PFSK-1 (cell line): ENCODE results near the gene PGAP3.

ENCODE experiments used
- FOXP2 ChIP-seq: optimal IDR thresholded peaks from 2 replicates; pipeline ENCODE3; 2011; ENCODE audit warnings: borderline replicate concordance, control low read depth, inconsistent platforms; ENCODE audit not compliant: insufficient read depth; ENCODE audit errors: extremely low read length, extremely low read depth
- POLR2AphosphoS5 ChIP-seq: IDR thresholded peaks from 2 replicates; pipeline ENCODE4 v1.6.1; 2012; ENCODE audit warnings: low read depth, mild to moderate bottlenecking, control low read depth, low read length, moderate library complexity
- SIN3A ChIP-seq: IDR thresholded peaks from 2 replicates; pipeline ENCODE4 v1.6.1; 2012; ENCODE audit warnings: mild to moderate bottlenecking, low read length, moderate library complexity, borderline replicate concordance; ENCODE audit not compliant: insufficient read depth
- TAF1 ChIP-seq: IDR thresholded peaks from 2 replicates; pipeline ENCODE4 v1.6.1; 2012; ENCODE audit warnings: low read length, control low read depth, borderline replicate concordance; ENCODE audit not compliant: insufficient read depth
- TF ChIP-seq, protein P1 (sequence below), 2 experiments: IDR thresholded peaks; 2 replicates each; pipeline versions ENCODE4 v1.6.1 to v1.8.0; 2011 to 2012; ENCODE audit warnings: low read depth in 2 of 2, low read length in 2 of 2, control low read depth in 1 of 2, inconsistent platforms in 1 of 2, mild to moderate bottlenecking in 1 of 2, moderate library complexity in 1 of 2; ENCODE audit not compliant: insufficient read depth in 1 of 2

Gene PGAP3

DNA sequence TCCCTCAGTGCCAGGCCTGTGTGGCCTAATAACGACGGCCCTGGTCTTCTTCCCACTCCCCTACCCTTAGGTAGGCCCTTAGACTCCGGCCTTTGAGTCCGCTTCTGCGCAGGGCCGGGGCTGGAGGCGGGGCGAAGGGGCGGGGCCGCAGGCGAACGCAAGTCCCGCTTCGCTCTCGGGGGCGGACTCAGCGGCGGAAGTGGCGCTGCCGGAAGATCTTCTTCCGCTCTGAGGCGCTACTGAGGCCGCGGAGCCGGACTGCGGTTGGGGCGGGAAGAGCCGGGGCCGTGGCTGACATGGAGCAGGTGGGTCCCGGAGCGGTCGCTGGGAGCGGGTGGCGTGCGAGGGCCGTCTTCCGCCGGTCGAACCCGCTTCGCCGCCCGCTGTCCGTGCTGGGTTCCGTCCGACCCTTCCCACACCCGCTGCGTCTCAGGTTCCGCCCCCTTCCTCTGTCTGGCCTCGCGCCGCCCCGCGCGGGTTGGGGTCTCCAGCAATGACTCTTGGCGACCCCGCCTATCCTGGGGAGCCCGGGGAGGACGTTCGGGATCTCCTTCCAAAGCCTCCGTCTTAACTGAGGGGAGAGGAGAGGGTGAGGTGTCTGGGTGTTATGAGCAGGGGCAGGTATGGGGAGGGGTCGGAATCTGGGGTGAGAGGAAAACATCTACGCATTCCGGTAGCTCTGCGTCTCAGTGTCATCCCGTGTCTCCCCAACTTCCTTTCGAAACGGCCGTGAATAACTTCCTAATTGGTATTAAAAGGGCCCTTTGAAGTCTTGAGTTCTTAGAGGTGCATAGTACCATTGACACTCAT is 50.7 kb downstream of the PGAP3 start, which contains the start of gene STARD3:
Gene STARD3, plus strand, starts transcription at position 218 of the 810 bp plus-strand sequence. CDS start 16,388 bp downstream, outside the sequence.
- TF ChIP-seq, protein P1, sequence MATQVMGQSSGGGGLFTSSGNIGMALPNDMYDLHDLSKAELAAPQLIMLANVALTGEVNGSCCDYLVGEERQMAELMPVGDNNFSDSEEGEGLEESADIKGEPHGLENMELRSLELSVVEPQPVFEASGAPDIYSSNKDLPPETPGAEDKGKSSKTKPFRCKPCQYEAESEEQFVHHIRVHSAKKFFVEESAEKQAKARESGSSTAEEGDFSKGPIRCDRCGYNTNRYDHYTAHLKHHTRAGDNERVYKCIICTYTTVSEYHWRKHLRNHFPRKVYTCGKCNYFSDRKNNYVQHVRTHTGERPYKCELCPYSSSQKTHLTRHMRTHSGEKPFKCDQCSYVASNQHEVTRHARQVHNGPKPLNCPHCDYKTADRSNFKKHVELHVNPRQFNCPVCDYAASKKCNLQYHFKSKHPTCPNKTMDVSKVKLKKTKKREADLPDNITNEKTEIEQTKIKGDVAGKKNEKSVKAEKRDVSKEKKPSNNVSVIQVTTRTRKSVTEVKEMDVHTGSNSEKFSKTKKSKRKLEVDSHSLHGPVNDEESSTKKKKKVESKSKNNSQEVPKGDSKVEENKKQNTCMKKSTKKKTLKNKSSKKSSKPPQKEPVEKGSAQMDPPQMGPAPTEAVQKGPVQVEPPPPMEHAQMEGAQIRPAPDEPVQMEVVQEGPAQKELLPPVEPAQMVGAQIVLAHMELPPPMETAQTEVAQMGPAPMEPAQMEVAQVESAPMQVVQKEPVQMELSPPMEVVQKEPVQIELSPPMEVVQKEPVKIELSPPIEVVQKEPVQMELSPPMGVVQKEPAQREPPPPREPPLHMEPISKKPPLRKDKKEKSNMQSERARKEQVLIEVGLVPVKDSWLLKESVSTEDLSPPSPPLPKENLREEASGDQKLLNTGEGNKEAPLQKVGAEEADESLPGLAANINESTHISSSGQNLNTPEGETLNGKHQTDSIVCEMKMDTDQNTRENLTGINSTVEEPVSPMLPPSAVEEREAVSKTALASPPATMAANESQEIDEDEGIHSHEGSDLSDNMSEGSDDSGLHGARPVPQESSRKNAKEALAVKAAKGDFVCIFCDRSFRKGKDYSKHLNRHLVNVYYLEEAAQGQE (IDR thresholded peaks at IDR 0.05; ENCODE audit: insufficient read depth in 1 of 2, low read depth in 2 of 2, low read length in 2 of 2) = no peak; a peak in 1 of 4 replicates
- TF ChIP-seq TAF1 = peak; percentile 84
- peak; percentile 61; the same call in 1 of the 2 replicates for TF ChIP-seq SIN3A
- peak; percentile 89 for TF ChIP-seq POLR2AphosphoS5
- TF ChIP-seq FOXP2 = no peak

DNA sequence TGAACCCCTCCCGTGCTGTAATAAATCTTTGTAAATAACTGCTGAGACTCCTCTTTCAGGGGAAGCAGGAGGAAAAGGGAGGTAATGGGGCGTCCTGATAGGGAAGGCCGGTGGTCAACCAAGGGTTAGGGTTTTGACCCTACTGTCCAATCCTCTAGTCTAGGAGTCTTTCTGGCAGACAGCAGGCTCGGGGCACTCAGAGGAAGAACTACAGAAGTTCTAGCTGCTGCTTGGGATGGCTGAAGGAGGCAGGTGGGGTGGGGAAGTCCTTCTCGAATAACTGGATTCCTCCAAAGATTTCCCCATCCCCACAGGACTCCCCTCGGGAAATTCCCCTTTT is 51.3 kb downstream of the PGAP3 start:
- TF ChIP-seq TAF1 (no peak), POLR2AphosphoS5 (no peak), SIN3A (no peak), FOXP2 (no peak)
- TF ChIP-seq, protein P1 (IDR thresholded peaks at IDR 0.05; ENCODE audit: insufficient read depth in 1 of 2, low read depth in 2 of 2, low read length in 2 of 2) = no peak

DNA sequence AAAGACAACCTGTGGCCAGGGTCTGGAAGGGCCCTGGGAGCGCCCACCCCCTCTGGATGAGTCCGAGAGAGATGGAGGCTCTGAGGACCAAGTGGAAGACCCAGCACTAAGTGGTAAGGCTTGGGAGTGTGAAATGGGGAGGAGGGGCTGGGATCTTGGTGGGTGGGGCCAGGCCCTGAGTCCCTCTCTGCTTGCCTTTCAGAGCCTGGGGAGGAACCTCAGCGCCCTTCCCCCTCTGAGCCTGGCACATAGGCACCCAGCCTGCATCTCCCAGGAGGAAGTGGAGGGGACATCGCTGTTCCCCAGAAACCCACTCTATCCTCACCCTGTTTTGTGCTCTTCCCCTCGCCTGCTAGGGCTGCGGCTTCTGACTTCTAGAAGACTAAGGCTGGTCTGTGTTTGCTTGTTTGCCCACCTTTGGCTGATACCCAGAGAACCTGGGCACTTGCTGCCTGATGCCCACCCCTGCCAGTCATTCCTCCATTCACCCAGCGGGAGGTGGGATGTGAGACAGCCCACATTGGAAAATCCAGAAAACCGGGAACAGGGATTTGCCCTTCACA is 52.2 kb downstream of the PGAP3 start:
- no peak for TF ChIP-seq FOXP2
- TF ChIP-seq SIN3A = no peak
- no peak for TF ChIP-seq POLR2AphosphoS5
- TF ChIP-seq, protein P1 (IDR thresholded peaks at IDR 0.05; ENCODE audit: insufficient read depth in 1 of 2, low read depth in 2 of 2, low read length in 2 of 2) = no peak
- no peak for TF ChIP-seq TAF1

DNA sequence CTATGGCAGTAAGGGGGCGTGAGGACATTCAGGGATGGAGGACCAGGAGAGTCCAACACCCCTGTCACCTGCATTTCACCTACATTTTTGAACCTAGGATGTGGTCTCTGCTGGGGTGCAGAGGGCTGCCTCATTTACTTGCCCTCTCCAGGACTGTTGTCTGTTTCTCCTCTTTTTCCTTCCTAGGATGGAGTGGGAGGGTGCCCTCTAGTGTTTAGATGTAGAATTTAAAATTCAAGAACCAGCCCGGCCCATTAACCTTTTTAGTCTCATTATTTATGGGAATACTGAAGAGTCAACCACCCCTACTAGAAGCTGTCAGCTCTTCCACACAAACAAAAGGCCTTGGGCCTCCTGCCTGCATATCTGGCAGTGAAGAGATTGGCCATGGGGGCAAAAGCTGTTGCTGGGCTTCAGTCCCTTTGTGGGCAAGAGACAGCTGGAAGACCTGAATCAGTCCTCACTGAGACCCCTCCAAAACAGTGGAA is 53.4 kb downstream of the PGAP3 start:
- TF ChIP-seq FOXP2 (no peak), TAF1 (no peak)

DNA sequence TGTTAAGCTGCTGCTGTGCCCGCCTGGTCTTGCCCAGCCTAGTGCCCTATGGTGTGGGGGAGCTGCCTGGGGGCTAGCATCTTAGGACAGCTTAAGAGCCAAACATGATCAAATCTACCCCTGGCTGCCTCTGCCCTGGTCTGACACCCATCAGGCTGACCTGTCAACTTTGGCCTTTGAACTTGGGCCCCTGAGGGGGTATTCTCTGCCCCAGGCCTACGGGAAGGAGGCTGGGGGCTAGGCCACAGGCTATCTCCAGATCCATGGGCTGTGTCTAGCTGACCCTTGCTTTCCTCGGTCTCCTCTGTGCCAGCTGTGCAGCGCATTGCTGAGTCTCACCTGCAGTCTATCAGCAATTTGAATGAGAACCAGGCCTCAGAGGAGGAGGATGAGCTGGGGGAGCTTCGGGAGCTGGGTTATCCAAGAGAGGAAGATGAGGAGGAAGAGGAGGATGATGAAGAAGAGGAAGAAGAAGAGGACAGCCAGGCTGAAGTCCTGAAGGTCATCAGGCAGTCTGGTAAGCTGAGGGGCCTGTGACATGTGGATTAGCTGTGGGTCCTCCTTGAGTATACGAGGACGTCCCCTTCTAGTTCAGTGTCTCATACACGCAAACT is 54.2 kb downstream of the PGAP3 start:
- TF ChIP-seq, protein P1 (IDR thresholded peaks at IDR 0.05; ENCODE audit: insufficient read depth in 1 of 2, low read depth in 2 of 2, low read length in 2 of 2) = no peak
- TF ChIP-seq FOXP2 = no peak
